ENCODE measurements around the gene MAGI2. TPM values are rescaled to one million over a fixed set of nuclear protein-coding genes. Genes with fewer than 3 reads are reported as not detected.

MAGI2 gene
- total and polyA plus RNA-seq, 8 donors: 6.1 to 9.2 (median 7.1) TPM

- ATAC-seq: no peak
- no peaks in the 10 kb centered on the region for H3K27me3 ChIP-seq
- no peak overlapping the region for H3K27ac ChIP-seq
- intact Hi-C loops (cut with DNase I): no loop called here
- TF ChIP-seq CTCF (IDR thresholded peaks at IDR 0.05): no peak
- H3K4me3 ChIP-seq: no peak overlapping the region
- H3K9me3 ChIP-seq: no peaks in the 10 kb centered on the region
- H3K4me1 ChIP-seq: no peaks in the 10 kb centered on the region
- DNase-seq: no peak
- H3K36me3 ChIP-seq: no peaks in the 10 kb centered on the region
Observed at GRCh38 chr7:79258826-79259225, 194.6 kb downstream of the MAGI2 start.

GRCh38 chr7:79257959-79258358 lies 195.5 kb downstream of the MAGI2 start:
- intact Hi-C loops (cut with DNase I): no loop called here
- no peak overlapping the region for H3K4me3 ChIP-seq
- ATAC-seq: no peak
- no peaks in the 10 kb centered on the region for H3K27me3 ChIP-seq
- H3K27ac ChIP-seq: no peak overlapping the region
- no peaks in the 10 kb centered on the region for H3K36me3 ChIP-seq
- H3K4me1 ChIP-seq: no peaks in the 10 kb centered on the region
- H3K9me3 ChIP-seq: no peaks in the 10 kb centered on the region
- no peak for TF ChIP-seq CTCF (IDR thresholded peaks at IDR 0.05)
- no peak for DNase-seq

GRCh38 chr7:79245623-79246249 lies 207.7 kb downstream of the MAGI2 start:
- Histone ChIP-seq H3K36me3 (no peaks in the 10 kb centered on the region), H3K27ac (no peak overlapping the region), H3K9me3 (no peaks in the 10 kb centered on the region), H3K4me3 (no peak overlapping the region), H3K27me3 (no peaks in the 10 kb centered on the region), H3K4me1 (no peaks in the 10 kb centered on the region)
- TF ChIP-seq CTCF (IDR thresholded peaks at IDR 0.05): no peak
- ATAC-seq (no peak), DNase-seq (no peak)
- intact Hi-C loops (cut with DNase I): no loop called here

- Histone ChIP-seq H3K27ac (no peak overlapping the region), H3K27me3 (no peaks in the 10 kb centered on the region), H3K4me1 (no peaks in the 10 kb centered on the region), H3K36me3 (no peaks in the 10 kb centered on the region), H3K9me3 (no peaks in the 10 kb centered on the region), H3K4me3 (no peak overlapping the region)
- no peak for ATAC-seq
- TF ChIP-seq CTCF (IDR thresholded peaks at IDR 0.05): no peak
- DNase-seq: no peak
- intact Hi-C loops (cut with DNase I): no loop called here
Observed at GRCh38 chr7:79244482-79244881, 209.0 kb downstream of the MAGI2 start.

- DNase-seq (no peak), ATAC-seq (no peak)
- Histone ChIP-seq H3K9me3 (no peaks in the 10 kb centered on the region), H3K27me3 (no peaks in the 10 kb centered on the region), H3K4me3 (no peak overlapping the region), H3K27ac (no peak overlapping the region), H3K36me3 (no peaks in the 10 kb centered on the region), H3K4me1 (no peaks in the 10 kb centered on the region)
- intact Hi-C loops (cut with DNase I): no loop called here
- no peak for TF ChIP-seq CTCF (IDR thresholded peaks at IDR 0.05)
Observed at GRCh38 chr7:79241288-79242060, 212.0 kb downstream of the MAGI2 start.

Measured in left lung (tissue), 10 donors.